Neural crest cell (in vitro differentiated cells): Measurements from ENCODE around the gene CSMD2. TPM values are rescaled to one million over a fixed set of nuclear protein-coding genes. Genes with fewer than 3 reads are reported as not detected.

Experiments
- DNase-seq: peaks from one replicate; pipeline ENCODE4 v3.0.0; 2021; ENCODE audit warnings: low read depth, mixed read lengths, low spot score
- H3K27ac Mint-ChIP-seq: one replicate; pipeline ENCODE4 v1.8.0; 2021; ENCODE audit warnings: mild to moderate bottlenecking, mixed read lengths; ENCODE audit not compliant: unreplicated experiment
- H3K27me3 Mint-ChIP-seq: 2 replicates; pipeline ENCODE4 v1.8.0; 2021; ENCODE audit warnings: low read depth, mild to moderate bottlenecking, mixed read lengths
- H3K36me3 Mint-ChIP-seq: 2 replicates; pipeline ENCODE4 v1.8.0; 2021; ENCODE audit warnings: low read depth, mild to moderate bottlenecking, mixed read lengths
- H3K4me1 Mint-ChIP-seq: 2 replicates; pipeline ENCODE4 v1.8.0; 2021; ENCODE audit warnings: mixed read lengths
- H3K4me3 Mint-ChIP-seq: one replicate; pipeline ENCODE4 v1.8.0; 2021; ENCODE audit warnings: mild to moderate bottlenecking, mixed read lengths
- H3K9me3 Mint-ChIP-seq: 2 replicates; pipeline ENCODE4 v1.8.0; 2021; ENCODE audit warnings: mixed read lengths
- CTCF ChIP-seq: fragments of 200-600 bp; sonication (generic); conservative IDR thresholded peaks from 2 replicates; pipeline ENCODE4 v1.5.0; 2021; ENCODE audit warnings: antibody characterized with exemption, mild to moderate bottlenecking
- total RNA-seq: library from RNA; stranded (reverse); gene quantifications from 2 replicates; pipeline ENCODE4 v1.2.1, GENCODE V29; 2021

The CSMD2 gene
- total RNA-seq, 1 donor from 2014 or later, result 0.40 TPM

GRCh38 chr1:33899746-33900145, 265.3 kb downstream of the CSMD2 start:
- no peaks in the 10 kb centered on the region for H3K36me3 Mint-ChIP-seq
- H3K27me3 Mint-ChIP-seq, result peaks cover 3% of the 10 kb centered on the region
- TF ChIP-seq CTCF, result no peak
- H3K4me1 Mint-ChIP-seq, result no peaks in the 10 kb centered on the region
- H3K27ac Mint-ChIP-seq, result no peak overlapping the region
- no peak overlapping the region for H3K4me3 Mint-ChIP-seq
- H3K9me3 Mint-ChIP-seq, result no peaks in the 10 kb centered on the region
- DNase-seq, result no peak

GRCh38 chr1:33898881-33899280, 266.1 kb downstream of the CSMD2 start:
- no peak for DNase-seq
- no peak for TF ChIP-seq CTCF
- no peak overlapping the region for H3K4me3 Mint-ChIP-seq
- peaks cover under 1% of the 10 kb centered on the region for H3K27me3 Mint-ChIP-seq
- no peaks in the 10 kb centered on the region for H3K9me3 Mint-ChIP-seq
- H3K36me3 Mint-ChIP-seq, result no peaks in the 10 kb centered on the region
- no peaks in the 10 kb centered on the region for H3K4me1 Mint-ChIP-seq
- H3K27ac Mint-ChIP-seq, result no peak overlapping the region

GRCh38 chr1:33898406-33898805, 266.6 kb downstream of the CSMD2 start:
- Mint-ChIP-seq H3K27ac (no peak overlapping the region), H3K9me3 (no peaks in the 10 kb centered on the region)

GRCh38 chr1:33897092-33897725, 267.8 kb downstream of the CSMD2 start:
- H3K36me3 Mint-ChIP-seq, result no peaks in the 10 kb centered on the region
- no peak for DNase-seq
- no peaks in the 10 kb centered on the region for H3K27me3 Mint-ChIP-seq
- TF ChIP-seq CTCF, result no peak
- no peaks in the 10 kb centered on the region for H3K9me3 Mint-ChIP-seq
- no peak overlapping the region for H3K4me3 Mint-ChIP-seq
- H3K27ac Mint-ChIP-seq, result no peak overlapping the region
- peaks cover 4% of the 10 kb centered on the region for H3K4me1 Mint-ChIP-seq

More at GRCh38 chr1:33898406-33898805, 266.6 kb downstream of the CSMD2 start:
- Mint-ChIP-seq H3K36me3 (no peaks in the 10 kb centered on the region), H3K4me1 (no peaks in the 10 kb centered on the region), H3K4me3 (no peak overlapping the region), H3K27me3 (no peaks in the 10 kb centered on the region)
- DNase-seq, result no peak
- no peak for TF ChIP-seq CTCF

GRCh38 chr1:33895976-33896375, 269.1 kb downstream of the CSMD2 start:
- TF ChIP-seq CTCF, result no peak

More at GRCh38 chr1:33895976-33896375, 269.1 kb downstream of the CSMD2 start:
- H3K4me1 Mint-ChIP-seq, result peaks cover 4% of the 10 kb centered on the region
- H3K27ac Mint-ChIP-seq, result no peak overlapping the region
- H3K9me3 Mint-ChIP-seq, result no peaks in the 10 kb centered on the region
- no peak for DNase-seq
- H3K27me3 Mint-ChIP-seq, result no peaks in the 10 kb centered on the region
- H3K36me3 Mint-ChIP-seq, result no peaks in the 10 kb centered on the region
- H3K4me3 Mint-ChIP-seq, result no peak overlapping the region
